Prostate gland (tissue), 2 donors: ENCODE measurements around the gene BCAS3. TPM values are rescaled to one million over a fixed set of nuclear protein-coding genes. Genes with fewer than 3 reads are reported as not detected.

Experiments
- DNase-seq: peaks from one replicate; pipeline ENCODE4 v3.0.0-alpha.2; 2019; ENCODE audit warnings: low spot score
- H3K27ac ChIP-seq, 2 donors: fragments of 200-600 bp; sonication (generic); 2 replicates each; pipeline ENCODE4 v1.5.1; 2017 to 2019
- H3K27me3 ChIP-seq: fragments of 200-600 bp; sonication (generic); replicated peaks from 2 replicates; pipeline ENCODE4 v1.5.1; 2019; ENCODE audit not compliant: insufficient read depth
- H3K36me3 ChIP-seq, 2 donors: fragments of 200-600 bp; sonication (generic); 1 replicate in 1 of 2; 2 replicates in 1 of 2; pipeline versions ENCODE4 v1.5.1 to v1.8.1; 2017 to 2019
- H3K4me1 ChIP-seq: fragments of 200-600 bp; sonication (generic); replicated peaks from 2 replicates; pipeline ENCODE4 v1.5.1; 2019
- H3K4me3 ChIP-seq, 2 donors: fragments of 200-600 bp; sonication (generic); 2 replicates each; pipeline ENCODE4 v1.5.1; 2017 to 2019
- H3K9me3 ChIP-seq: fragments of 200-600 bp; sonication (generic); 2 replicates; pipeline ENCODE4 v1.5.1; 2017
- POLR2A ChIP-seq: fragments of 450-650 bp; IDR thresholded peaks from one replicate; pipeline ENCODE4 v1.6.1; 2016; ENCODE audit warnings: antibody characterized with exemption, mild to moderate bottlenecking
- POLR2AphosphoS5 ChIP-seq: sonication (generic); formaldehyde crosslinking; IDR thresholded peaks from one replicate; pipeline ENCODE4 v1.6.1; 2017; ENCODE audit warnings: antibody characterized with exemption
- WGBS: methylation state at CpG from one replicate; pipeline ENCODE4 v1.1.5; 2018; 5-methylcytosine and 5-hydroxymethylcytosine counted together
- intact Hi-C: fragments of 100-400 bp; cut with DNase I; formaldehyde crosslinking; loops from one replicate; pipeline ENCODE4 v1.14.2; 2022
- total RNA-seq, 2 donors: library from RNA; depleted of rRNA; stranded (reverse); fragments of >200 nt; gene quantifications; one replicate each; pipeline ENCODE4 v1.1.0, GENCODE V29; 2016
- TF ChIP-seq, protein P1 (sequence below), 4 experiments: fragments of 200-600 bp in 2 of 4; fragments of 450-650 bp in 2 of 4; sonication (generic) in 2 of 4; IDR thresholded peaks; 1 replicate in 3 of 4; 2 replicates in 1 of 4; pipeline ENCODE4 v1.5.1; 2016 to 2019; ENCODE audit warnings: antibody characterized with exemption in 4 of 4, mild to moderate bottlenecking in 2 of 4, moderate library complexity in 2 of 4

Gene BCAS3
- total RNA-seq, 2 donors from 2014 or later = 57.8 to 93.9 TPM

GRCh38 chr17:61376931-61377838 lies 699.5 kb downstream of the BCAS3 start:
- H3K4me1 ChIP-seq = no peaks in the 10 kb centered on the region
- intact Hi-C loops = no loop called here
- TF ChIP-seq, protein P1, sequence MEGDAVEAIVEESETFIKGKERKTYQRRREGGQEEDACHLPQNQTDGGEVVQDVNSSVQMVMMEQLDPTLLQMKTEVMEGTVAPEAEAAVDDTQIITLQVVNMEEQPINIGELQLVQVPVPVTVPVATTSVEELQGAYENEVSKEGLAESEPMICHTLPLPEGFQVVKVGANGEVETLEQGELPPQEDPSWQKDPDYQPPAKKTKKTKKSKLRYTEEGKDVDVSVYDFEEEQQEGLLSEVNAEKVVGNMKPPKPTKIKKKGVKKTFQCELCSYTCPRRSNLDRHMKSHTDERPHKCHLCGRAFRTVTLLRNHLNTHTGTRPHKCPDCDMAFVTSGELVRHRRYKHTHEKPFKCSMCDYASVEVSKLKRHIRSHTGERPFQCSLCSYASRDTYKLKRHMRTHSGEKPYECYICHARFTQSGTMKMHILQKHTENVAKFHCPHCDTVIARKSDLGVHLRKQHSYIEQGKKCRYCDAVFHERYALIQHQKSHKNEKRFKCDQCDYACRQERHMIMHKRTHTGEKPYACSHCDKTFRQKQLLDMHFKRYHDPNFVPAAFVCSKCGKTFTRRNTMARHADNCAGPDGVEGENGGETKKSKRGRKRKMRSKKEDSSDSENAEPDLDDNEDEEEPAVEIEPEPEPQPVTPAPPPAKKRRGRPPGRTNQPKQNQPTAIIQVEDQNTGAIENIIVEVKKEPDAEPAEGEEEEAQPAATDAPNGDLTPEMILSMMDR (IDR thresholded peaks at IDR 0.05) = no peak
- no peak for TF ChIP-seq POLR2A
- no peaks in the 10 kb centered on the region for H3K36me3 ChIP-seq
- H3K27me3 ChIP-seq = no peaks in the 10 kb centered on the region
- WGBS = 84% methylated on average over 18 of the region's 18 CpGs
- no peak for DNase-seq
- no peak overlapping the region for H3K27ac ChIP-seq
- H3K9me3 ChIP-seq = no peaks in the 10 kb centered on the region
- H3K4me3 ChIP-seq = no peak overlapping the region

DNA sequence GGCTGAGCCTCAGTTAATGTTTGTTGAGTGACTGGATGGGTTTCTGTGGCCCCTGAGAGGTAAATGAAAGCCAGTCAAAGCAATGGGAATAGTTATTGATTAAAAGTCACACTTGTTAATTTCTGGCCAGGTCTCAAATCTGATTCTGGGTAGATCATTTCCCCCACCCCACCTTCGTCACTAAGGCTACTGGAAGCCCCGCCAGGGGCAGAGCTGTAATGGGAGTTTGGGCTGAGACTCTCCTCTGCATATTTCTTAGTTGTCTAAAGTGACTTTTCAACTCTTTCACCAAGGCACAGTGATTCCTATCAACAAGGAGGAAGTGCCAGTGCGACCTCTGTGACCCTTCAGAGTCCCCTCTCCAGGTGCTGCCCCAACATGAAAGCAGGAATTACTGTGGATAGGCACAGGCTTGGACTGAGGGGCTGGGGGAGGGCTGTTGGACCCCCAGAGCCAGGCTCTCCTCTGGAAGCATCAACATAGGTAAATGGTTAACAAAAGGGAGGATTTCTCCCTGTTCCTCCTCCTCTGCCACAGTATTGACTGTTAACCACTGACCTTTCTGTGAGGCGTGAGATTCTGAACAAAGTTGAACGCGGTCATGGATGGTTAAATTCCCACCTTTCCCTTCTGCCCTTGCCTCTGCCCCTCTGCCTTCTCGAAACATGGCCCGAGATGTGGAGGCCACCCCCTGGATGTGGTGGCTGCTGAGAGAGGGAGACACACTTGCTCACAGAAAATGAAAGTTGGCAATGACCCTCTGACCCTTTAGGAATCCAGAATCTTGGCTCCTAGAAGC lies 701.2 kb downstream of the BCAS3 start:
- no peaks in the 10 kb centered on the region for H3K36me3 ChIP-seq
- H3K4me1 ChIP-seq = no peaks in the 10 kb centered on the region
- no peak overlapping the region for H3K4me3 ChIP-seq
- intact Hi-C loops = no loop called here
- H3K9me3 ChIP-seq = no peaks in the 10 kb centered on the region
- WGBS = 91% methylated on average over 8 of the region's 8 CpGs
- DNase-seq = no peak
- no peaks in the 10 kb centered on the region for H3K27me3 ChIP-seq
- no peak for TF ChIP-seq POLR2A
- TF ChIP-seq POLR2AphosphoS5 = no peak
- TF ChIP-seq, protein P1 (IDR thresholded peaks at IDR 0.05) = no peak
- H3K27ac ChIP-seq = no peak overlapping the region

DNA sequence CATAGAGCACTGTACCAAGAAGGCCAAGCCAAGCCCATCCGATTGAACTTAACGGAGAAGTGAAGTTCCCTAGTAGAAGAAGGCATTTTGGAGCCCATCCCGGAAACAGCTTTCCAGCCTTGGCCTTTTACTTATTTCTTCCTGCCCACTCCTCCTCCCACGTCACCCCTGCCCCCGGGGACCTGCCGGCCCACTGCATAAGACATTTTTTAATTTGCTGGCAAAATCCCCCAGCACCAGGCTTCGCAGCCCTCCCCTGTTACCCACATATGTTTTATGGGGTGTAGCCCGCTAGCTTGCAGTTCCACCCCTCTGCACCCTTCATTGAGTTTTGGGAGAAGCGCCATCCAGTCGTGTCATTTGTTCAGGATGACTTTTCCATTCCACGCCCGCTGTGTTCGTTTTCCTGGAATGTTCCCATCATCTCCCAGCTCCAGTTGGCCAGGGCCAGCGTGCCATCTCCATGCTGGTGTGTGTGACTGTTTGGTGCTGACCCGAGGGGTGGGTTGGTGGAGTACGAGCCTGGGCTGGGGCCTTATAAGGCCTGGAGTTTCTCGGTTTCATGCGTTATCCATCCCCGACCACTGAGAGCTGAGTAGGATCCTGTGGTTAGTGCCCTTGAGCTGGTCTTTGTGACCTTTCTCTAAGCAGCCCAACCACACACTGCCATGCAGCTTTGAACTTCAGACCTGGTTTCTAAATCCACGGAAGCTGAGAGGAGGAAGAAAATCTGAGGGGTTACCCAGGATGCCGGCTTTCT lies 702.0 kb downstream of the BCAS3 start:
- Histone ChIP-seq H3K27me3 (no peaks in the 10 kb centered on the region), H3K9me3 (no peaks in the 10 kb centered on the region), H3K4me3 (no peak overlapping the region), H3K27ac (no peak overlapping the region), H3K36me3 (no peaks in the 10 kb centered on the region), H3K4me1 (no peaks in the 10 kb centered on the region)
- TF ChIP-seq, protein P1 (IDR thresholded peaks at IDR 0.05) = no peak
- no peak for TF ChIP-seq POLR2A
- no peak for TF ChIP-seq POLR2AphosphoS5
- WGBS = 92% methylated on average over 21 of the region's 21 CpGs
- intact Hi-C loops = no loop called here
- no peak for DNase-seq

- Histone ChIP-seq H3K4me1 (no peaks in the 10 kb centered on the region), H3K4me3 (no peak overlapping the region), H3K27me3 (no peaks in the 10 kb centered on the region), H3K9me3 (no peaks in the 10 kb centered on the region), H3K27ac (no peak overlapping the region), H3K36me3 (no peaks in the 10 kb centered on the region)
- intact Hi-C loops = no loop called here
- TF ChIP-seq, protein P1 (IDR thresholded peaks at IDR 0.05) = no peak
- TF ChIP-seq POLR2A (no peak), POLR2AphosphoS5 (no peak)
- 73% methylated on average over 10 of the region's 10 CpGs for WGBS
- DNase-seq = no peak
These were observed 702.7 kb downstream of the BCAS3 start for GRCh38 chr17:61380217-61380835.
